Muscle layer of colon (tissue), 2 donors: Measurements from ENCODE around the gene NCOA3.
"Not testable (repeated sequence)": the region's sequence is repeated elsewhere in the genome, so short reads cannot be mapped to it uniquely, and the experiment has no call there.

Experiments used
- H3K27ac ChIP-seq: one replicate; pipeline ENCODE4 v1.7.0; 2013; ENCODE audit warnings: low read depth, mild to moderate bottlenecking, low read length, moderate library complexity
- H3K27me3 ChIP-seq, 2 donors: one replicate each; pipeline ENCODE4 v1.7.0; 2013; ENCODE audit warnings: low read length in 2 of 2, mild to moderate bottlenecking in 2 of 2; ENCODE audit not compliant: insufficient read depth in 2 of 2, control insufficient read depth in 1 of 2
- H3K36me3 ChIP-seq: one replicate; pipeline ENCODE4 v1.7.0; 2013; ENCODE audit warnings: mild to moderate bottlenecking, low read length; ENCODE audit not compliant: insufficient read depth
- H3K4me1 ChIP-seq: one replicate; pipeline ENCODE4 v1.7.0; 2013; ENCODE audit warnings: mild to moderate bottlenecking, low read length; ENCODE audit not compliant: insufficient read depth
- H3K4me3 ChIP-seq, 2 donors: one replicate each; pipeline ENCODE4 v1.7.0; 2013; ENCODE audit warnings: low read length in 2 of 2, low read depth in 1 of 2, mild to moderate bottlenecking in 1 of 2, moderate library complexity in 1 of 2
- H3K9ac ChIP-seq: one replicate; pipeline ENCODE4 v1.7.0; 2013; ENCODE audit warnings: low read length
- H3K9me3 ChIP-seq: one replicate; pipeline ENCODE4 v1.7.0; 2013; ENCODE audit warnings: mild to moderate bottlenecking, low read length
- donor health status: abdominal sarcoma.
- donor health status: Adenocarcinoma of cecum.

NCOA3 gene

GRCh38 chr20:47493175-47493962, 8.3 kb upstream of the NCOA3 start:
- H3K9ac ChIP-seq, result peak overlapping the region; percentile 14
- no peak overlapping the region for H3K27ac ChIP-seq
- peaks cover 16% of the 10 kb centered on the region for H3K4me1 ChIP-seq
- no peaks in the 10 kb centered on the region for H3K9me3 ChIP-seq
- H3K27me3 ChIP-seq, result no peaks in the 10 kb centered on the region
- H3K36me3 ChIP-seq, result no peaks in the 10 kb centered on the region
- H3K4me3 ChIP-seq, result no peak overlapping the region

DNA sequence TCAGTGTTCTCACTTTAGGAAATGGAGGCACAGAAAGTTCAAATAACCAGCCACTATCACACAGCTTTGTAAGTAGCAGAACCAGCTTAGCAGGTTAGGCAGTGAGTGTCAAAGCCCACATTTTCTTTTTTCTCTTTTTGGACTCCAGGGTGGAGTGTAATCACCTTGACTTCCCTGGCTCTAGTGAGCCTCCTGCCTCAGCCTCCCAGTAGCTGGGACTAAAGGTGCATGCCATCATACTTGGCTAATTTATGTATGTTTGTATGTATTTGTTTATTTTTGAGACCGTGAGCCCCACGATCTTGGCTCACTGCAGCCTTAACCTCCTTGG, 7.8 kb upstream of the NCOA3 start:
- peak overlapping the region; percentile 14 for H3K9ac ChIP-seq

GRCh38 chr20:47494606-47495005, 7.1 kb upstream of the NCOA3 start:
- not testable (repeated sequence) for H3K27me3 ChIP-seq, H3K36me3 ChIP-seq, H3K27ac ChIP-seq, H3K4me3 ChIP-seq, H3K9me3 ChIP-seq, H3K9ac ChIP-seq
- peaks cover 16% of the 10 kb centered on the region for H3K4me1 ChIP-seq

More for the DNA sequence above, 7.8 kb upstream of the NCOA3 start:
- H3K27ac ChIP-seq, result no peak overlapping the region
- H3K4me1 ChIP-seq, result peaks cover 16% of the 10 kb centered on the region
- no peaks in the 10 kb centered on the region for H3K9me3 ChIP-seq
- no peaks in the 10 kb centered on the region for H3K27me3 ChIP-seq
- no peaks in the 10 kb centered on the region for H3K36me3 ChIP-seq
- no peak overlapping the region for H3K4me3 ChIP-seq

DNA sequence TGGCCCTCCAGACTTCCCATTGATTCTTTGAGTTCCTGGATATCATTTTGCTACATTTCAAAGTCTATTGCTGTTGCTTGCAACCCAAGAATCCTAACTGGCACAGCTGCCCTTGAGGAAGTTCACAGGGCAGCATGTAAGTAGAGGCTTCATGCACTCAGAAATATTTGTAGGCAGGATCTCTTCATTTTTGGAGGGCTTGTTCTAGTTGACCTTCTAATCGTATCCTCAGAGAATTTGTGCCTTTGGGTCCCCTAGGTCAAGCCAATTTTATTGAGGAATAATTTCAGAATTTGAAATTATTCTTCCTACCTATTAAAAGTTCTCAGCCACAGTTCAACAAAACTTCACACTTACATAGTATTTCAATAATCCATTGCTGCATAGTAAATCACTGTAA, 5.6 kb upstream of the NCOA3 start:
- Histone ChIP-seq H3K4me3 (no peak overlapping the region), H3K36me3 (no peaks in the 10 kb centered on the region), H3K27ac (no peak overlapping the region), H3K4me1 (peaks cover 16% of the 10 kb centered on the region), H3K27me3 (no peaks in the 10 kb centered on the region), H3K9me3 (no peaks in the 10 kb centered on the region), H3K9ac (no peak overlapping the region)

GRCh38 chr20:47498606-47499005, 3.1 kb upstream of the NCOA3 start:
- peaks cover 12% of the 10 kb centered on the region for H3K4me1 ChIP-seq
- no peak overlapping the region for H3K27ac ChIP-seq
- no peaks in the 10 kb centered on the region for H3K27me3 ChIP-seq
- no peak overlapping the region for H3K4me3 ChIP-seq
- H3K9ac ChIP-seq, result no peak overlapping the region
- no peaks in the 10 kb centered on the region for H3K9me3 ChIP-seq
- no peaks in the 10 kb centered on the region for H3K36me3 ChIP-seq

DNA sequence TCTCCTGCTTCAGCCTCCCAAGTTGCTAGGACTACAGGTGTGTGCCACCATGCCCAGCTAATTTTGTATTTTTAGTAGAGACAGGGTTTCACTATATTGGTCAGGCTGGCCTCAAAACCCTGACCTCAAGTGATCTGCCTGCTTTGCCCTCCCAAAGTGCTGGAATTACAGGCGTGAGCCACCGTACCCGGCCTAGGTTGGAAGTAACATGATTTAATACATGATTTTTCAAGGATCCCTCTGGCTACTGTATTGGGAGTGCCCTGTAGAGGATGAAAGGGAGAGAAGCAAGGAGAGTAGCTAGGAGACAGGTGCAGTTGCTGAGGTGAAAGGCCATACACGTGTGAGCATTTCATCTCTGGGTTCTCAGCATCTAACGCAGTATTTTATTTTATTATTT, 2.6 kb upstream of the NCOA3 start:
- Histone ChIP-seq H3K9ac (no peak overlapping the region), H3K36me3 (no peaks in the 10 kb centered on the region), H3K27me3 (no peaks in the 10 kb centered on the region), H3K9me3 (no peaks in the 10 kb centered on the region), H3K27ac (no peak overlapping the region), H3K4me1 (peaks cover 11% of the 10 kb centered on the region), H3K4me3 (no peak overlapping the region)

DNA sequence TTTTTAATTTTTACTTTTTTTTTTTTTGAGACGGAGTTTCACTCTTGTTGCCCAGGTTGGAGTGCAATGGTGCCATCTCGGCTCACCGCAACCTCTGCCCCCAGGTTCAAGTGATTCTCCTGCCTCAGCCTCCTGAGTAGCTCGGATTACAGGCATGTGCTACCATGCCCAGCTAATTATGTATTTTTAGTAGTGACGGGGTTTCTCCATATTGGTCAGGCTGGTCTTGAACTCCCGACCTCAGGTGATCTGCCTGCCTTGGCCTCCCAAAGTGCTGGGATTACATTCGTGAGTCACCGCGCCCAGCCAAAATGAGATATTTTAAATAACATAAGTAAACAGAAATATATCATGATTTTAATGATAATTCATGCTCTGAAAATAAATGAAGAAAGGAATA, 1.6 kb upstream of the NCOA3 start:
- not testable (repeated sequence) for H3K9ac ChIP-seq, H3K9me3 ChIP-seq, H3K27me3 ChIP-seq, H3K36me3 ChIP-seq, H3K4me3 ChIP-seq, H3K27ac ChIP-seq, H3K4me1 ChIP-seq

DNA sequence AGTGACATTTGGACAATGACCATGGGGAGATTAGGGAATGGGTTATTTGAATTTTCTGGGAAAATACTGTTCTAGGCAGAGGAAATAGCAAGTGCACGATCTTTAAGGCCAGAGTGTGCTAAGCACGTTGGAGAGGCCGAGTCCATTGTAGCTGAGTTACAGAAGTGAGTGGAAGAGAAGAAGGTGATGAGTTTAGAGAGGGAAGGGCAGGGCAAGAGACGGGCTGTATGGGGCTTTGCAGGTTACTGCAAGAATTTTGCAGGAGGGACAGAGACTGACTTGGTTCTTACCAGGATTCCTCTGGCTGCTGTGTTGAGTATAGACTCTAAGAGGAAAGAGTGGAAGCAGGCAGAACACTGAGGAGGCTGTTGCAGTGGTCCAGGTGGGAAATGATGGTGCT, 1.1 kb upstream of the NCOA3 start:
- Histone ChIP-seq H3K9me3 (no peaks in the 10 kb centered on the region), H3K27ac (no peak overlapping the region), H3K9ac (no peak overlapping the region), H3K36me3 (no peaks in the 10 kb centered on the region), H3K4me3 (no peak overlapping the region), H3K4me1 (peaks cover 9% of the 10 kb centered on the region), H3K27me3 (no peaks in the 10 kb centered on the region)

GRCh38 chr20:47501116-47501481, 588 bp upstream of the NCOA3 start:
- Histone ChIP-seq H3K9ac (peak overlapping the region; percentile 45), H3K36me3 (no peaks in the 10 kb centered on the region), H3K4me1 (peaks cover 9% of the 10 kb centered on the region), H3K27me3 (no peaks in the 10 kb centered on the region), H3K4me3 (peak overlapping the region; percentile 81 to 87), H3K9me3 (no peaks in the 10 kb centered on the region), H3K27ac (peak overlapping the region; percentile 89)

DNA sequence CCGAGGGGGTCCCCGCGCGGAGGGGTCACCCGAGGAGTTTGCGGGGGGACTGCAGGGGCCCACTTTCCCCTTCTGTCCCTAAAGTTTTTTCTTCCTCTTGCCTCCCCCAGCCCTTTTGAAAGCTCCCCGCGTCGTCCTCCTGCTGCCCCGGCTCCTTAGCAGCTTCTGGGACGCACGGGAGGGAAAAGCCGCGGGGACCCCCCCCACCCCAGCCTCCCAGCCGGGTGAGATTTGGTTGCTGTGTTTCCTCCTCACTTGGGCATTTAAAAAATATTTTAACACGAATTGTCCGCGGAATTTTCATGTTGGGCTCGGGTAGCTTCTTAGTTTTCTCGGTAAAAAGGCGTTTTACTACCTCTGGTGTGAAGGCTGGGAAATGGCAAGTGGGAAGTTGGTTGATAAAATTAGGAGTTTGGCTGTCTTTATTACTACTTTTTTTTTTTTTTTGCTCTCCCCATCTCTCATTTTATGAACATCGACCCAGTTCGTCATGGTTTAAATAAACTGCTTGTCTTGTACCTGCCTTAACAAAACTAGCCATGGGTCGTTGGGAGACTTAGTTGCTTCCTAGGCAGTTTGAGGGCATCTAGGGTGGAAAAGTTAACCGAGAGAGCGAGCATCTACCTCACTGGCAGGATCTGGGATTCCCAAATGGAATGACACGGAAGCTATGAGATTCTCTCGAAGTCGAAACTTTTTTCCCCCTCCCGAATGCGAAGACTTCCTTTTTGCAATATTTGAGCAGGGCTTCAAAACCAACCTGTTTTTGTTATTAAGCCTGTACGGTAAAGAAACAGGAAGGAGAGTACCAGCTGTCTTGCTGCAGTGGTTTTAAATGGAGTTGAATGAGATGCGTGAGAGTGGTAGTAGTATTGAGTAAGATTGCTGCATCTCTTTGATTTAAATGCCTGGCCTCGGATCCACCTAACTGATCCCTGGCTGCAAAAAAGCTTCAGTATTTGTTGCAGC, 868 bp downstream of the NCOA3 start:
- Histone ChIP-seq H3K4me3 (peak overlapping the region; percentile 81 to 87), H3K27ac (peak overlapping the region; percentile 89), H3K4me1 (peaks cover 9% of the 10 kb centered on the region), H3K27me3 (no peaks in the 10 kb centered on the region), H3K9ac (peak overlapping the region; percentile 70), H3K36me3 (no peaks in the 10 kb centered on the region), H3K9me3 (no peaks in the 10 kb centered on the region)

DNA sequence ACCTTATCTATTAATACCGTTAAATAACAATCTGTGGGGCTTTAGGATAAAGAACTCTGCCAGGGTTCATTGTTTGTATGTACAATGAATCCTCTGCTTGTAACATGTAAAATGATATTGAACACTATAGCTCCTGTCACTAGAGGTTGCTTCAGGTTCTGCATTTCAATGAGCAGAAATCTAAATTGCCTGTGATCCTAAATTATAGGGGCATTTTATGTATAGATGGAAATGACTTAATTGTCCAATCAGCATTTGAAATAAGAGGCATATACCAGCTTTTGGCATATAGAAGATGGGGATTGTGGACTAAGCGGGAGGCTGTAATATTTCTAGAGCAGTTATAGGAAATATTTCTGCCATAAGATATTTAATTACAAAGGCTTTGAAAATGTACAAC, 2.0 kb downstream of the NCOA3 start:
- H3K4me3 ChIP-seq, result peak overlapping the region in 1 of 2 donors; percentile 81
- no peaks in the 10 kb centered on the region for H3K27me3 ChIP-seq
- H3K9me3 ChIP-seq, result no peaks in the 10 kb centered on the region
- no peak overlapping the region for H3K27ac ChIP-seq
- peaks cover 9% of the 10 kb centered on the region for H3K4me1 ChIP-seq
- no peaks in the 10 kb centered on the region for H3K36me3 ChIP-seq
- no peak overlapping the region for H3K9ac ChIP-seq
